ENCODE results near the gene PLCD1. TPM values are rescaled to one million over a fixed set of nuclear protein-coding genes. Genes with fewer than 3 reads are reported as not detected.

Gene PLCD1
- total RNA-seq, 1 donor from 2014 or later = 30.1 TPM

- TF ChIP-seq CTCF (IDR thresholded peaks at IDR 0.05) = no peak
- Histone ChIP-seq H3K36me3 (peaks cover 64% of the 10 kb centered on the region), H3K27me3 (ENCODE audit: low read depth) (no peaks in the 10 kb centered on the region), H3K4me1 (peaks cover 4% of the 10 kb centered on the region), H3K9me3 (peaks cover 4% of the 10 kb centered on the region), H3K4me3 (no peak overlapping the region), H3K27ac (no peak overlapping the region)
- ATAC-seq (no peak), DNase-seq (no peak)
- intact Hi-C loops (cut with DNase I) = no loop called here
These were observed 11.8 kb downstream of the PLCD1 start for GRCh38 chr3:38017445-38018295.

- ATAC-seq (peak in 1 of 2 donors; percentile 6), DNase-seq (no peak)
- Histone ChIP-seq H3K4me3 (no peak overlapping the region), H3K27ac (no peak overlapping the region), H3K36me3 (peaks cover 64% of the 10 kb centered on the region), H3K4me1 (peaks cover under 1% of the 10 kb centered on the region), H3K27me3 (ENCODE audit: low read depth) (no peaks in the 10 kb centered on the region), H3K9me3 (peaks cover 4% of the 10 kb centered on the region)
- intact Hi-C loops (cut with DNase I) = no loop called here
- no peak for TF ChIP-seq CTCF (IDR thresholded peaks at IDR 0.05)
These were observed 12.5 kb downstream of the PLCD1 start for GRCh38 chr3:38016847-38017444.

- Histone ChIP-seq H3K36me3 (peaks cover 66% of the 10 kb centered on the region), H3K4me3 (no peak overlapping the region), H3K27me3 (ENCODE audit: low read depth) (no peaks in the 10 kb centered on the region), H3K4me1 (no peaks in the 10 kb centered on the region), H3K9me3 (peaks cover 4% of the 10 kb centered on the region), H3K27ac (no peak overlapping the region)
- no peak for TF ChIP-seq CTCF (IDR thresholded peaks at IDR 0.05)
- DNase-seq (no peak), ATAC-seq (no peak)
- intact Hi-C loops (cut with DNase I) = no loop called here
These were observed 13.0 kb downstream of the PLCD1 start for GRCh38 chr3:38016410-38016809.

GRCh38 chr3:38015984-38016383 lies 13.5 kb downstream of the PLCD1 start:
- Histone ChIP-seq H3K27me3 (ENCODE audit: low read depth) (no peaks in the 10 kb centered on the region), H3K4me3 (no peak overlapping the region), H3K36me3 (peaks cover 70% of the 10 kb centered on the region), H3K4me1 (no peaks in the 10 kb centered on the region), H3K27ac (no peak overlapping the region), H3K9me3 (peaks cover 4% of the 10 kb centered on the region)
- no peak for ATAC-seq
- no peak for DNase-seq
- intact Hi-C loops (cut with DNase I) = no loop called here
- TF ChIP-seq CTCF (IDR thresholded peaks at IDR 0.05) = no peak

- TF ChIP-seq CTCF (IDR thresholded peaks at IDR 0.05) = no peak
These were observed 14.0 kb downstream of the PLCD1 start for GRCh38 chr3:38015485-38015884.

More at GRCh38 chr3:38015485-38015884, 14.0 kb downstream of the PLCD1 start:
- ATAC-seq = no peak
- no peak overlapping the region for H3K27ac ChIP-seq
- peaks cover 75% of the 10 kb centered on the region for H3K36me3 ChIP-seq
- intact Hi-C loops (cut with DNase I) = no loop called here
- no peaks in the 10 kb centered on the region for H3K27me3 ChIP-seq (ENCODE audit: low read depth)
- H3K9me3 ChIP-seq = peaks cover 4% of the 10 kb centered on the region
- no peak for DNase-seq
- no peak overlapping the region for H3K4me3 ChIP-seq
- no peaks in the 10 kb centered on the region for H3K4me1 ChIP-seq

Measured in lower lobe of right lung (tissue), 2 donors.